ENCODE data around the gene SDS.

SDS gene

GRCh38 chr12:113374823-113375428 is 28.8 kb downstream of the SDS start:
- Histone ChIP-seq H3K18ac (ENCODE audit: low read length) (peak overlapping the region; percentile 16), H4K8ac (ENCODE audit: low read depth, low read length) (no peak overlapping the region), H3K23ac (ENCODE audit: low read depth, low read length, poor library complexity) (no peak overlapping the region), H2AFZ (ENCODE audit: low read length) (no peak overlapping the region), H3K4me3 (ENCODE audit: low read length in 2 of 2) (no peak overlapping the region), H3K4me2 (ENCODE audit: insufficient read depth, low read length, poor library complexity, severe bottlenecking) (no peak overlapping the region), H3K79me1 (ENCODE audit: low read depth, low read length) (peaks cover 3% of the 10 kb centered on the region), H2BK12ac (ENCODE audit: low read length) (no peak overlapping the region), H2BK15ac (ENCODE audit: low read length) (no peak overlapping the region), H4K91ac (ENCODE audit: low read depth, low read length, poor library complexity) (no peak overlapping the region), H3K9me3 (replicated peaks in 1 of 2; ENCODE audit: control insufficient read depth in 2 of 2, insufficient read depth in 1 of 2, low read depth in 1 of 2, low read length in 2 of 2) (peaks cover 0 to 2% of the 10 kb centered on the region in 2 donors), H3K9ac (ENCODE audit: low read depth, low read length, poor library complexity) (no peak overlapping the region), H3K4ac (ENCODE audit: low read length) (no peak overlapping the region), H3K27ac (replicated peaks; ENCODE audit: low read length) (no peak overlapping the region), H3K36me3 (replicated peaks in 1 of 2; ENCODE audit: control insufficient read depth in 2 of 2, insufficient read depth in 2 of 2, low read length in 2 of 2) (peaks cover 11 to 57% of the 10 kb centered on the region in 2 donors), H3K27me3 (ENCODE audit: control insufficient read depth in 3 of 3, insufficient read depth in 3 of 3, low read depth in 1 of 3, low read length in 3 of 3) (no peaks in the 10 kb centered on the region), H3K14ac (ENCODE audit: low read length) (no peak overlapping the region), H2BK120ac (ENCODE audit: low read depth, low read length) (no peak overlapping the region), H2AK5ac (ENCODE audit: low read depth, low read length) (no peak overlapping the region), H3K4me1 (ENCODE audit: control insufficient read depth in 2 of 2, insufficient read depth in 1 of 2, low read depth in 1 of 2, low read length in 2 of 2) (no peaks in the 10 kb centered on the region), H2BK5ac (ENCODE audit: low read length) (no peak overlapping the region)
- no peak for DNase-seq (ENCODE audit: low spot score)
- WGBS, 2 donors (ENCODE audit: extremely low coverage in 2 of 2, insufficient read length in 2 of 2, insufficient replicate concordance in 1 of 2) = no CpG with 5 or more reads among the region's 4 CpGs

GRCh38 chr12:113373969-113374368 is 29.7 kb downstream of the SDS start:
- H3K14ac ChIP-seq (ENCODE audit: low read length) = no peak overlapping the region
- H2BK12ac ChIP-seq (ENCODE audit: low read length) = no peak overlapping the region
- peaks cover 11 to 57% of the 10 kb centered on the region in 2 donors for H3K36me3 ChIP-seq (replicated peaks in 1 of 2; ENCODE audit: control insufficient read depth in 2 of 2, insufficient read depth in 2 of 2, low read length in 2 of 2)
- peaks cover 3% of the 10 kb centered on the region for H3K79me1 ChIP-seq (ENCODE audit: low read depth, low read length)
- H3K4ac ChIP-seq (ENCODE audit: low read length) = no peak overlapping the region
- no peak overlapping the region for H2AK5ac ChIP-seq (ENCODE audit: low read depth, low read length)
- H3K18ac ChIP-seq (ENCODE audit: low read length) = no peak overlapping the region
- H4K91ac ChIP-seq (ENCODE audit: low read depth, low read length, poor library complexity) = no peak overlapping the region
- WGBS, 2 donors (ENCODE audit: extremely low coverage in 2 of 2, insufficient read length in 2 of 2, insufficient replicate concordance in 1 of 2) = no CpG with 5 or more reads among the region's 3 CpGs
- H4K8ac ChIP-seq (ENCODE audit: low read depth, low read length) = no peak overlapping the region
- no peaks in the 10 kb centered on the region for H3K4me1 ChIP-seq (ENCODE audit: control insufficient read depth in 2 of 2, insufficient read depth in 1 of 2, low read depth in 1 of 2, low read length in 2 of 2)
- H3K27ac ChIP-seq (replicated peaks; ENCODE audit: low read length) = no peak overlapping the region
- no peaks in the 10 kb centered on the region for H3K27me3 ChIP-seq (ENCODE audit: control insufficient read depth in 3 of 3, insufficient read depth in 3 of 3, low read depth in 1 of 3, low read length in 3 of 3)
- no peak overlapping the region for H3K23ac ChIP-seq (ENCODE audit: low read depth, low read length, poor library complexity)
- no peak for DNase-seq (ENCODE audit: low spot score)
- no peak overlapping the region for H3K4me3 ChIP-seq (ENCODE audit: low read length in 2 of 2)
- H2AFZ ChIP-seq (ENCODE audit: low read length) = no peak overlapping the region
- no peak overlapping the region for H2BK120ac ChIP-seq (ENCODE audit: low read depth, low read length)
- H3K9me3 ChIP-seq (replicated peaks in 1 of 2; ENCODE audit: control insufficient read depth in 2 of 2, insufficient read depth in 1 of 2, low read depth in 1 of 2, low read length in 2 of 2) = peaks cover 0 to 2% of the 10 kb centered on the region in 2 donors
- no peak overlapping the region for H2BK15ac ChIP-seq (ENCODE audit: low read length)
- no peak overlapping the region for H2BK5ac ChIP-seq (ENCODE audit: low read length)
- no peak overlapping the region for H3K4me2 ChIP-seq (ENCODE audit: insufficient read depth, low read length, poor library complexity, severe bottlenecking)
- peak overlapping the region; percentile 21 for H3K9ac ChIP-seq (ENCODE audit: low read depth, low read length, poor library complexity)

GRCh38 chr12:113373440-113373839 is 30.2 kb downstream of the SDS start:
- H2AFZ ChIP-seq (ENCODE audit: low read length) = no peak overlapping the region
- no peak overlapping the region for H2BK5ac ChIP-seq (ENCODE audit: low read length)
- H3K9ac ChIP-seq (ENCODE audit: low read depth, low read length, poor library complexity) = no peak overlapping the region
- 100% methylated on average over 1 to 2 of the region's 3 CpGs for WGBS, 2 donors (ENCODE audit: extremely low coverage in 2 of 2, insufficient read length in 2 of 2, insufficient replicate concordance in 1 of 2)
- no peak overlapping the region for H3K4me3 ChIP-seq (ENCODE audit: low read length in 2 of 2)
- no peak overlapping the region for H3K14ac ChIP-seq (ENCODE audit: low read length)
- H2BK15ac ChIP-seq (ENCODE audit: low read length) = no peak overlapping the region
- peaks cover 3% of the 10 kb centered on the region for H3K79me1 ChIP-seq (ENCODE audit: low read depth, low read length)
- H3K36me3 ChIP-seq (replicated peaks in 1 of 2; ENCODE audit: control insufficient read depth in 2 of 2, insufficient read depth in 2 of 2, low read length in 2 of 2) = peaks cover 11 to 57% of the 10 kb centered on the region in 2 donors
- H3K23ac ChIP-seq (ENCODE audit: low read depth, low read length, poor library complexity) = no peak overlapping the region
- no peaks in the 10 kb centered on the region for H3K4me1 ChIP-seq (ENCODE audit: control insufficient read depth in 2 of 2, insufficient read depth in 1 of 2, low read depth in 1 of 2, low read length in 2 of 2)
- no peak overlapping the region for H3K27ac ChIP-seq (replicated peaks; ENCODE audit: low read length)
- no peaks in the 10 kb centered on the region for H3K27me3 ChIP-seq (ENCODE audit: control insufficient read depth in 3 of 3, insufficient read depth in 3 of 3, low read depth in 1 of 3, low read length in 3 of 3)
- no peak overlapping the region for H3K4me2 ChIP-seq (ENCODE audit: insufficient read depth, low read length, poor library complexity, severe bottlenecking)
- peaks cover 0 to 2% of the 10 kb centered on the region in 2 donors for H3K9me3 ChIP-seq (replicated peaks in 1 of 2; ENCODE audit: control insufficient read depth in 2 of 2, insufficient read depth in 1 of 2, low read depth in 1 of 2, low read length in 2 of 2)
- H2AK5ac ChIP-seq (ENCODE audit: low read depth, low read length) = no peak overlapping the region
- H4K8ac ChIP-seq (ENCODE audit: low read depth, low read length) = no peak overlapping the region
- no peak overlapping the region for H3K18ac ChIP-seq (ENCODE audit: low read length)
- no peak for DNase-seq (ENCODE audit: low spot score)
- H4K91ac ChIP-seq (ENCODE audit: low read depth, low read length, poor library complexity) = no peak overlapping the region
- H2BK12ac ChIP-seq (ENCODE audit: low read length) = no peak overlapping the region
- no peak overlapping the region for H3K4ac ChIP-seq (ENCODE audit: low read length)
- peak overlapping the region; percentile 44 for H2BK120ac ChIP-seq (ENCODE audit: low read depth, low read length)

- no peak overlapping the region for H2AK5ac ChIP-seq (ENCODE audit: low read depth, low read length)
- H3K14ac ChIP-seq (ENCODE audit: low read length) = no peak overlapping the region
- no peaks in the 10 kb centered on the region for H3K4me1 ChIP-seq (ENCODE audit: control insufficient read depth in 2 of 2, insufficient read depth in 1 of 2, low read depth in 1 of 2, low read length in 2 of 2)
- H2BK15ac ChIP-seq (ENCODE audit: low read length) = no peak overlapping the region
- no CpG with 5 or more reads among the region's 9 CpGs for WGBS, 2 donors (ENCODE audit: extremely low coverage in 2 of 2, insufficient read length in 2 of 2, insufficient replicate concordance in 1 of 2)
- H3K23ac ChIP-seq (ENCODE audit: low read depth, low read length, poor library complexity) = no peak overlapping the region
- H3K9ac ChIP-seq (ENCODE audit: low read depth, low read length, poor library complexity) = no peak overlapping the region
- H3K9me3 ChIP-seq (replicated peaks in 1 of 2; ENCODE audit: control insufficient read depth in 2 of 2, insufficient read depth in 1 of 2, low read depth in 1 of 2, low read length in 2 of 2) = peaks cover 0 to 2% of the 10 kb centered on the region in 2 donors
- H4K91ac ChIP-seq (ENCODE audit: low read depth, low read length, poor library complexity) = no peak overlapping the region
- no peak overlapping the region for H3K4me3 ChIP-seq (ENCODE audit: low read length in 2 of 2)
- DNase-seq (ENCODE audit: low spot score) = no peak
- H2BK12ac ChIP-seq (ENCODE audit: low read length) = no peak overlapping the region
- peaks cover 11 to 51% of the 10 kb centered on the region in 2 donors for H3K36me3 ChIP-seq (replicated peaks in 1 of 2; ENCODE audit: control insufficient read depth in 2 of 2, insufficient read depth in 2 of 2, low read length in 2 of 2)
- H2BK5ac ChIP-seq (ENCODE audit: low read length) = no peak overlapping the region
- no peak overlapping the region for H3K4ac ChIP-seq (ENCODE audit: low read length)
- H3K4me2 ChIP-seq (ENCODE audit: insufficient read depth, low read length, poor library complexity, severe bottlenecking) = no peak overlapping the region
- peaks cover 3% of the 10 kb centered on the region for H3K79me1 ChIP-seq (ENCODE audit: low read depth, low read length)
- no peak overlapping the region for H2BK120ac ChIP-seq (ENCODE audit: low read depth, low read length)
- no peak overlapping the region for H3K18ac ChIP-seq (ENCODE audit: low read length)
- no peaks in the 10 kb centered on the region for H3K27me3 ChIP-seq (ENCODE audit: control insufficient read depth in 3 of 3, insufficient read depth in 3 of 3, low read depth in 1 of 3, low read length in 3 of 3)
- H3K27ac ChIP-seq (replicated peaks; ENCODE audit: low read length) = no peak overlapping the region
- H2AFZ ChIP-seq (ENCODE audit: low read length) = no peak overlapping the region
- H4K8ac ChIP-seq (ENCODE audit: low read depth, low read length) = no peak overlapping the region
These were observed 31.3 kb downstream of the SDS start for GRCh38 chr12:113372371-113372770.
